Fibroblast of upper back skin (primary cell): ENCODE results near the gene HS6ST1.

Source experiments
- DNase-seq: peaks from one replicate; pipeline ENCODE4 v3.0.0-alpha.2; 2013

HS6ST1 gene

DNA sequence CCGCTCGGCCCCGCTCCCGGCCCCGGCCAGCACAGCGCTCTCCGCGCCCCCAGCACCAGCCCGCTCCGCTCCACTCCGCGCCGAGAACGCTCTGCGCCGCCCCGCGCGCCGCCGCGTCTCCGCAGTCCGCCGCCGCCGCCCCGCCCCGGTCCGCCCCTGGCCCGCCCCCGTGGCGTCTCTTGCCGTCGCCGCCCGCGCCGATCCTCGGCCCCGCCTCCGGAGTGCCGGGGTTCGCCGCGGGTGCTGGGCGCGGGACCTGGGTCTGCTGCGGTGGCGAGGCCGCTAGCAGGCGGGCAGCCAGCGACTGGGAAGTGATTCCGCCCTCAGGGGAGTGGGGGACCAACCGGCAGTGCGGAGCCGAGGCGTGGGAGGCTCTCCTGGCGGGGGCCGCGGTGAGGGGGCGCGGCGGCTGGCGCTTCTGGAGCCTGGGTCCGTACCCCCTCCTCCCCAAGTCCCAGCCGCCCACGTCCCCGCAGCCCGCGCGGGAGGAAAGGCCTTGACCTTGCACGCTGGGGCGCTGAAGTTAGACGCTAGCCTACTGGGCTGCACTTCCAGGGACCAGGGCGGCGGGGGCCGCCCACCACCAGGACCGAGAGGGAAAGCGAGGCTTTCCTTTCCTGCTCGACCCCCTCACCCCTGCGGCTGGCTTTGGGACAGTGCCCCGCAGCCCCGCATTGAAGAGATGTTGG is at the start of gene HS6ST1:
TSS of gene HS6ST1 (minus strand) at position 93 of the 689 bp plus-strand sequence. CDS start 305 bp downstream, outside the sequence.
- DNase-seq: peak; percentile 80

- DNase-seq: no peak
Measured at GRCh38 chr2:128367601-128368359, 49.1 kb upstream of the HS6ST1 start.

DNA sequence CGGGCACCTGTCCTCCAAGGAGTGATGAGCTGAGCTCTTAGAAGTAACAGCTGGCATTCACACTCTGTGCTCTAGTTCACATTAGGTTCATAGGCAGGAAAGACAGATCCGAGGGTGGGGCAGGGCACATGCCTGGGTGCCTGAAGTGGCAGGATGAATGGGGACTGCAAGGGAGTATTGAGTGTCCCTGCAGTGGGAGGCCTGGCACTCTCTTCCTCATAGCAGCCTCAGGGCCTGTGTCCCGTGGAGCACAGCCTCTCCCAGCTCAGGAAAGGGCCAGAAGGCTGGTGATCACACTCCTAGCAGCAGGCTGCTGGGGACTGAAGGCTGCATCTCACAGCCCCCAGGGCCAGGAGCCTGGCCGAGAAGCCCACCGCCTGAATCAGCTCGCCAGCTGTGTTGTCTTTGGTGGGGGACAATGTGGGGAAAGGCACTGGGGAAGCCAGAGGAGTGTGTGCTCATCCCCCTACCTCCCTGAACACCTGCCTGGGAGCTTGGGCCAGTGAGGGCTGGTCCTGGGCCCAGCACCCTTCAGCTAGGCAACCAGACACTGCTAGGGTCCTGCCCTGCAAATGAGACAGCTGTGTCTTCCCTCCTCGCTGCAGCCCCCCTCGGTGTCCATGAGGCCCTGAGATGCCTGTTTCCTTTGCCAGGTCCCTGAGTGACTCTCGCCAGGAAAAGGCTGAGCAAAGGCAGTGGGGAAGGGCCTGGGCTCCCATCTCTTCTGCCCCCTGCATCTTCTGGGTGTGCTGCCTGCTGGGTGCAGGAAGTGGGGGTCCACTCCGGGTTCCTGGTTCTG is 48.2 kb upstream of the HS6ST1 start:
- DNase-seq: no peak

DNA sequence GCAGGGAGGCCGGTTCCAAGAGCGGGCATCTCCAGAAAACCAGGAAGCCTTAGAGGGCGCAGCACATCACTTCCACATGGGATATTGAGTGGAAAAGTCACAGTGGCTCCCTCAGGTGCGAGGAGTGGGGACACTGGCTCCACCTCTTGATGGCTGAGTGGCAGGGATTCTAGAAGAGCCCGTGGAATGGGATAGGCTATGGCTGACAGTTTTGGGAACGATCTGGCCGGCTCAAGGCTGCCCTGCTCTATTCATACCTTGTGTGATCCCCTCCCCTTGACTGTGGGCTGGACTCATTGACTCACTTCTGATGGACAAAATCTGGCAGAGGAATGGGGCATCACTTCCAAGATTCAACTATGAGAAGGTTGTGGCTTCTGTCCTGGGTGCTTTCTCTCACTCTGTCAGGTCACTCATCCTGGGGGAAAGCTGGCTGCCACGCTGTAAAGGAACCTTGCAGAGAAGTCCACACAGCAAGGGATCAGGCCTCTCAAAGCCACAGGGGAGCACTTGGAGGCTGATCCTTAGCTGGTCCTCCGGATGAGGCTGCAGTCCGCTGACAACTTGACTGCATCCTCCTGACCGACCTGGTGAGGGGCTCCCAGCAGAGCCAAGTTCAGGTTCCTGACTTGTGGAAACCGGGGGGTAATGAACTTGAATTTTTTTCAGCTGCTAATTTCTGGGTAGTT is 46.7 kb upstream of the HS6ST1 start:
- peak; percentile 49 for DNase-seq

GRCh38 chr2:128364441-128364911 is 45.8 kb upstream of the HS6ST1 start:
- no peak for DNase-seq

DNA sequence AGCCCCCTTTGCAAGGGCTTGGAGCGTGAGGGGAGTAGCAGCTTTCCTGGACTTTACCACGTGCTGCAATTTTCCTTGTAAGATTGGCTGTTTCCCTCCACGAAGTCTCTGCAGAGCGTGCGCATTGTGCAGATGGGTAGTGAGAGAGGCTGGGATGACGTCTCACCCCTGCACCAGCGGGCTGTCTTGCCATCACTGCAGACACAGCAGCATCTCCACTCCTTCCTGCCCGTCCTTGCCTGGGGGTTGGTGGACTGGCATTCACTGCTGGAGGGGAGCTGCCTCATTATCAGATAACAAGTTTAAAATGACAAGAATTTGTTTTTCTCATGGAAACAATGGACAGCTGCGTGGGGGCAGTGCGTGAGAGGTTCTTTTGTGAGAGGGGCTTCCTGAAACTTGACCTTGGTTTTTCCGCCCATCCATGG is 45.3 kb upstream of the HS6ST1 start:
- no peak for DNase-seq

DNA sequence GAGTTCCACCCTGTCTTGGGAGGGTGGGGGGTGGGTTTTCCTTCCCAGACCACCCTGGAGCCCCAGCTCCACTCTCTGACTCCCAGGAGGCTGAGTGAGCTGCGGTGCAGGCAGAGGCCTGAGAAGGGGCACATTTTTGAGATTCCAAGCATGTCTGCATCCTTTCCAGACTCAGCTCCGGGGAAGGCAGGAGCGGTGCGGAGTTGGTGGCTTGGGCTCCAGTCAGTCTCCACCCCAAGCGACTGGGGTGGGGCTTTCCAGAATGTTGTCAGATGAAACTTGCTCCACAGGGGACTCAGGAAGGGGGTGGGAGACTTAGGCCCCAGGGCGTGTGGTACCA is 44.2 kb upstream of the HS6ST1 start:
- DNase-seq: peak; percentile 99

DNA sequence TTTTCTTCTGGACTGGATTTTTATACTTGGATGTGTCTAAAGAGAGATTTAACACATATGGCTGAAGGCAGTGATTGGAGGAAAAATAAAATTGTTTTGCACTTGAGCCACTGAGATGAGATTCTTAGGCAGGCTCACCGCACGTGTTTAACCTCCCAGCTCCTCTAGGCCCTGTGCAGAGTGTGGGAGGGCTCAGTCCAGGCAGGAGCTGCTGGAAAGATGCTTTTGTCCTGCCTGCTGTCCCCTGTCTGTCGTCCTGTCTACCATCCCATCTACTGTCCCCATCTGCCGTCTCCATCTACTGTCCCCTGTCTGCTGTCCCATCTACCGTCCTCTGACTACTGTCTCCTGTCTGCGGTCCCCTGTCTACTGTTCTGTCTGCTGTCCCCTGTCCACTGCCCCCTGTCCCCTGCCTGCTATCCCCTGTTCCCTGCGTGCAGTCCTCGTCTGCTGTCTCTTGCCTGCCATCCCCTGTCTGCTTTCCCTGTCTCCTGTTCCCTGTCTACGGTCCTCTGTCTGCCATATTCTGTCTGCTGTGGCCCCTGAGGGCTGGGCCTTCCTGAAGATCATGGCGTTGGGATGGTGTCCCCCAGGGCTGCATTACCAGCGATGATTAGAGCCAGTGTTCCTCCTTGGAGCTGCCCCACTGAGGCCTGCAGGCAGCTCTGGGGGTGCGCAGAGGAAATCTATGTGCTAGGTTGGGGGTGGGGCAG is 43.7 kb upstream of the HS6ST1 start:
- no peak for DNase-seq

GRCh38 chr2:128361376-128362131 is 42.9 kb upstream of the HS6ST1 start:
- no peak for DNase-seq

- DNase-seq: no peak
Measured at GRCh38 chr2:128360711-128361110, 42.0 kb upstream of the HS6ST1 start.

GRCh38 chr2:128359841-128360240 is 41.2 kb upstream of the HS6ST1 start:
- DNase-seq: no peak

GRCh38 chr2:128358941-128359731 is 40.5 kb upstream of the HS6ST1 start:
- DNase-seq: no peak

DNA sequence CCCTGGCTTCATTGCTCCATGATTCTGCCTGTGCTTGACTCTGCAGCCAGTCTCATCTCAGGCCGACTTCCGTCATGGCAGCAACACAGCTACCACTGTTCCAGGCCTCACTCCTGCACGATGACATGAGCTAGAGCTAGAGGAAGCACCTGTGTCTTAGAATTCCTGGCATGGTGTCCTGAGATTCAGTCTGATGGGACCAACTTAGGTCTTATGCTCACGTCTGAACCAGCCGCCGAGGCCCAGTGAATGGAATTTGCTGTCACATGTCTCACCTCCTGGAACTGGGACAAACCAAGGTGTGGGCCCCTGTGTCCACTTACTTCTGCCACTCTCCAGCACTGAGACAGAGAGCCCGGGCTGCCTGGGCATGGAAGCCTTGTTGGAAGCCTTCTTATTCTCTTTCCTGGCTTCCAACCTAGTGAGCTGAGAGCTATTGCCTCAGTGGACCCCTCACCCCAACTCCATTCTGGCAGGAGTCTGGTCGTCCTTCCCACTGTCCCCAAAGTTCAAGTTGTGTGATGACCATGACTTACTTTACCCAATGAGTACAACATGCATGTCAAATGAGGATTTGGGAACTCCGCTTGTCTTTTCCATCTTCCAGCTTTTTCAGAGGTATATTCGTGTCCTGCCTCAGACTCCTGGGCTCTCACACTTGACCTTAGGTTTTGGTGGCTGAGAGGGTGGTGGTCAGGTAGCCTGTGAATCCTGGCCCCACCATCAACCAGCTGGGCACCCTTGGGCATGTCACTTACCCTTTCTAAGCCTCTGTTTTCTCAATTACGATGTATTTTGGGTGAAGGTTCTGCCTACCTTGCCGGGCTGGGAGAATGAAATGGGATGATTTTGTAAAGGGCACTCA is 39.1 kb upstream of the HS6ST1 start:
- DNase-seq: no peak

DNA sequence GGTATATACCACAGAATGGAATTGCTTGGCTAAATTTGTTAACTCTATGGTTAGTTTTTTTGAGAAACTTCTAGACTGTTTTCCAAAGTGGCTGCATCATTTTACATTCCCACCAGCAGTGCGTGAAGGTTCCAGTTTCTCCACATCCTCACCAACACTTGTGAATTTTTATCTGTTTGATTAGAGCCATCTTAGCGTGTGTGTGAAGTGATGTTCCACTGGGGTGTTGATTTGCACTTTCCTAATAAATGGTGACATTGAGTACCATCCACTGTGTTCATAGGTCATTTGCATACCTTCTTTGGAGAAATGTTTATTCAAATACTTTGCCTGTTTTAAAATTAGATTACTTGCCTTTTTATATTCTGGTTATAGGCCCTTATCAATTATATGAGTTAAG is 37.5 kb upstream of the HS6ST1 start:
- no peak for DNase-seq

DNA sequence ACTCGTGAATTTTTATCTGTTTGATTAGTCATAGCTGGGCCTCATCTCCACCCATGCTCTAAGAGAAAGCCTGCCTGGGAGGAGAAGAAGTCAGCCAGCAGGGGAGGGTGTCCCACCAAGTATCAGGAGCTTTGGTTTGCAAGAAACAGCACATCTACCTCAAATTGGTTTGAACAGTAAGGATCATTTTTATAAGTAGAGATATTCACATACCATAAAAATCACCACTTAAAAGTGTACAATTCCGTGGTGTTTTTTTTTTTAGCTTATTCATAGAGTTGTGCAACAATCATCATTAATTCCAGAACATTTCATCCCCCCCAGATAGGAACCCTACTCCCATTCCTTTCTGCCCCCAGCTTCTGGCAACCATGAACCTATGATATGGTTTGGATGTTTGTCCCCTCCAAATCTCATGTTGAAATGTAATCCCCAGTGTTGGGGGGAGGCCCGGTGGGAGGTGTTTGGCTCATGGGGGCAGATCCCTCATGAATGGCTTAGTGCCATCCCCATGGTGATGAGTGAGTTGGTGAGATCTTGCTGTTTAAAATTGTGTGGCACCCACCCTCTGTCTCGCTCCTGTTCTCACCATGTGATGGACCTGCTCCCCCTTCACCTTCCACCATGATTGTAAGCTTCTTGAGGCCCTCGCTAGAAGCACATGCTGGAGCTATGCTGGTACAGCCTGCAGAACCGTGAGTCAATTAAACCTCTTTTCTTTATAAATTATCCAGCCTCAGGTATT is 36.2 kb upstream of the HS6ST1 start:
- peak; percentile 88 for DNase-seq

DNA sequence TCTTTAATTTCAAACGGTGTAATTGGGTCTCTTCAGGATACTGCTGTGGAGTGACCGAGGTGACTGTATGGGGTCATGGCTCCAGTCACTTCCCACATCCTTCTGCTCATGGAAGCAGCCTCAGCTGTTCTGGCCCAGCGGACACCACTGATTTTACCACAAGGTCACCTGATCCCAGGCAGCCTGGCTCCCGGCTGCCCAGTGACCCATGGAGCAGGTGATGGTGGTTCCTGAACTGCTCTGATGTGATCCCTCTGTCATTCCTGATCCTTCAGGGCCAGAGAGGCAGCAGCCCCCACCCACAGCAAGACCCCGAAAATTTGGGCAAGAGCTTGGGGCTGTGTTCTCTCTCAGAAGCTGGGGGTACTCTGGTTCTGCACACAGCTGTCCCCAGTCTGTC is 35.5 kb upstream of the HS6ST1 start:
- no peak for DNase-seq

- no peak for DNase-seq
Measured at GRCh38 chr2:128350736-128351135, 32.1 kb upstream of the HS6ST1 start.

DNA sequence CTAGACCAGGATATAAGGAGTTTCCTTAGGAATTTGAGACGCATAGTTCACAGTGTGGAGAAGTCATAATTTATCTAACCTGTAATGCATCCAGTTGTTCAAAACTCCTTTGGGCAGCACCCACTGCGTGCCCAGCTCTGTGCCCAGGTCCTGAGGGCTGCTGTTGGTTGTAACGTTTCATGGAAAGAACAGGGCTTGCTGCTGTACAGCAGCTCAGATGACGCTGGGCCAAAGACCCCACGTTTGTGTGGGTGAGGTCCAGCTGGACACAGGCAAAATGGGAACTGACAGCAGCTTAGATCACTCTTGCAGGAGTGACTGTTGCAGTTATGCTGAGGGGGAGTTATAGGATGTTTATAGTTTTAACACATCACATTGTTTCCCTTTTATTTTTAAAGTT is 30.0 kb upstream of the HS6ST1 start:
- no peak for DNase-seq
